Gastroesophageal sphincter (tissue), 3 donors: ENCODE data around the gene CCDC85C.

ENCODE experiments used
- EP300 ChIP-seq: sonication (generic); formaldehyde crosslinking; IDR thresholded peaks from one replicate; pipeline ENCODE4 v1.6.1; 2017; ENCODE audit warnings: antibody characterized with exemption, mild to moderate bottlenecking
- POLR2A ChIP-seq, 2 donors: fragments of 450-650 bp; IDR thresholded peaks; one replicate each; pipeline ENCODE4 v1.6.1; 2017; ENCODE audit warnings: antibody characterized with exemption in 2 of 2, mild to moderate bottlenecking in 2 of 2, moderate library complexity in 1 of 2
- TF ChIP-seq, protein P1 (sequence below), 4 experiments: fragments of 200-600 bp in 2 of 4; fragments of 450-650 bp in 2 of 4; sonication (generic) in 1 of 4; IDR thresholded peaks; one replicate each; pipeline ENCODE4 v1.5.1; 2017 to 2019; ENCODE audit warnings: antibody characterized with exemption in 4 of 4, mild to moderate bottlenecking in 2 of 4, moderate library complexity in 2 of 4

DNA sequence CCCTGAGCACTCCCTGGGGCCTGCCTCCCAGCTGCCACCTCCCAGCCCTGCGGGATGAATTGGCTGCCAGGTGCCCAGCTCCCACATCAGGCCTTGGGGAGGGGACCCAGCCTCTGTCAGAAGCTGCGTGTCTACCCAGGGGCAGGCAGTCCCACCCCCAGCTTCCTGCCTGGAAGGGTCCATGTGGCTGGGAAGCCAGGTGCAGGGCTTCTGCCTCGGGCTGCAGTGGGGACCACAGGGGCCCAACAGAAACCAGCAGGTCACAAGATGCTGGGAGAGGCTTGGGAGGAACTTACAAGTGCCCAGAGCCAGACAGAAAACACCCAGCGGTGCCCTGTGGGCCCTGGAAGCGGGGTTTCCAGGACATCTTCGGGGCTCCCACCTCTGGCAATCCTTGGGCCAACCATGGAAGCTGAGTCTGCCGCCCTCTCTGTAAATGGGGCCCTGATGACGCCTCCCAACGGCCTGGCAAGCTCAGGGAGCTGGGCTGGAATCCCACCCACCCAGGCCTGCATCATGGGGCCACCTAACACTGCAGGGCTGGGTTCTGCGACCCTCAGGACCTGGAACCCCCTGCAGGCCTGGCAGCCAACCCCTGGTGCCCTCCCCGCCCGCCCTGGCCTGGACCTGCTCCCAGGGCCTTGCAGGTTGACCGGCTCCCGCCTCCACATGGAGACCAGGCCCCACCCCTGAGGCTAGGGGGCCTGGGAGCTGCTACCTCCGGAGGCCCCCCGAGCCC, 86.2 kb downstream of the CCDC85C start:
- TF ChIP-seq POLR2A (IDR thresholded peaks at IDR 0.05) (no peak), EP300 (no peak)
- TF ChIP-seq, protein P1, sequence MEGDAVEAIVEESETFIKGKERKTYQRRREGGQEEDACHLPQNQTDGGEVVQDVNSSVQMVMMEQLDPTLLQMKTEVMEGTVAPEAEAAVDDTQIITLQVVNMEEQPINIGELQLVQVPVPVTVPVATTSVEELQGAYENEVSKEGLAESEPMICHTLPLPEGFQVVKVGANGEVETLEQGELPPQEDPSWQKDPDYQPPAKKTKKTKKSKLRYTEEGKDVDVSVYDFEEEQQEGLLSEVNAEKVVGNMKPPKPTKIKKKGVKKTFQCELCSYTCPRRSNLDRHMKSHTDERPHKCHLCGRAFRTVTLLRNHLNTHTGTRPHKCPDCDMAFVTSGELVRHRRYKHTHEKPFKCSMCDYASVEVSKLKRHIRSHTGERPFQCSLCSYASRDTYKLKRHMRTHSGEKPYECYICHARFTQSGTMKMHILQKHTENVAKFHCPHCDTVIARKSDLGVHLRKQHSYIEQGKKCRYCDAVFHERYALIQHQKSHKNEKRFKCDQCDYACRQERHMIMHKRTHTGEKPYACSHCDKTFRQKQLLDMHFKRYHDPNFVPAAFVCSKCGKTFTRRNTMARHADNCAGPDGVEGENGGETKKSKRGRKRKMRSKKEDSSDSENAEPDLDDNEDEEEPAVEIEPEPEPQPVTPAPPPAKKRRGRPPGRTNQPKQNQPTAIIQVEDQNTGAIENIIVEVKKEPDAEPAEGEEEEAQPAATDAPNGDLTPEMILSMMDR (IDR thresholded peaks at IDR 0.05), result no peak
